WTC11 (cell line): Measurements from ENCODE around the gene SPPL2B. TPM values are rescaled to one million over a fixed set of nuclear protein-coding genes. Genes with fewer than 3 reads are reported as not detected.

Experiments
- ATAC-seq: fragments of 200-7000 bp; cut with Tn5 transposase; 2 replicates; pipeline ENCODE4 v1.10.0; 2021; ENCODE audit warnings: mild to moderate bottlenecking, moderate library complexity
- CTCF ChIA-PET: fragments of 300-600 bp; sonication (Branson Sonifier 250); formaldehyde crosslinking; loops from one replicate; lab custom pipeline; 2021; ENCODE audit warnings: antibody characterized with exemption; lab: Charles Lee
- POLR2A ChIA-PET: fragments of 350-600 bp; sonication (Branson Sonifier 250); formaldehyde crosslinking; loops from one replicate; lab custom pipeline; 2021; ENCODE audit warnings: antibody characterized with exemption; lab: Charles Lee
- DNase-seq: peaks from one replicate; pipeline ENCODE4 v3.0.0; 2021; ENCODE audit warnings: low spot score
- H3K27ac Mint-ChIP-seq: 2 replicates; pipeline ENCODE4 v1.8.0; 2021; ENCODE audit warnings: mixed read lengths
- H3K27me3 Mint-ChIP-seq: 2 replicates; pipeline ENCODE4 v1.8.0; 2021; ENCODE audit warnings: low read depth, mild to moderate bottlenecking, moderate library complexity, mixed read lengths
- H3K36me3 Mint-ChIP-seq: 2 replicates; pipeline ENCODE4 v1.8.0; 2021; ENCODE audit warnings: mixed read lengths
- H3K4me1 Mint-ChIP-seq: 2 replicates; pipeline ENCODE4 v1.8.0; 2022; ENCODE audit warnings: mixed read lengths
- H3K4me3 Mint-ChIP-seq: 2 replicates; pipeline ENCODE4 v1.8.0; 2021; ENCODE audit warnings: mild to moderate bottlenecking, moderate library complexity, mixed read lengths
- H3K9me3 Mint-ChIP-seq: 2 replicates; pipeline ENCODE4 v1.8.0; 2021; ENCODE audit warnings: mixed read lengths
- ARID4B ChIP-seq: sonication (generic); formaldehyde crosslinking; IDR thresholded peaks from 2 replicates; pipeline ENCODE4 v1.8.0; 2023; ENCODE audit warnings: missing genetic modification reagents, mild to moderate bottlenecking, borderline replicate concordance
- ATF2 ChIP-seq: sonication (generic); formaldehyde crosslinking; IDR thresholded peaks from 2 replicates; pipeline ENCODE4 v1.8.1; 2022; ENCODE audit warnings: low read depth, missing genetic modification reagents, borderline replicate concordance
- ATF3 ChIP-seq: sonication (generic); formaldehyde crosslinking; conservative IDR thresholded peaks from 2 replicates; pipeline ENCODE4 v1.8.1; 2022; ENCODE audit warnings: mild to moderate bottlenecking, missing genetic modification reagents
- ATF6 ChIP-seq: sonication (generic); formaldehyde crosslinking; IDR thresholded peaks from 2 replicates; pipeline ENCODE4 v1.8.1; 2023; ENCODE audit warnings: mild to moderate bottlenecking, missing genetic modification reagents
- KAT7 ChIP-seq: sonication (generic); formaldehyde crosslinking; IDR thresholded peaks from 2 replicates; pipeline ENCODE4 v1.8.1; 2023; ENCODE audit warnings: missing genetic modification reagents, mild to moderate bottlenecking, borderline replicate concordance
- MXD4 ChIP-seq: fragments of 250-450 bp; sonication (Bioruptor Pico); IDR thresholded peaks from 2 replicates; pipeline ENCODE4 v1.8.0; 2021; ENCODE audit warnings: mild to moderate bottlenecking, moderate library complexity, borderline replicate concordance
- NFATC4 ChIP-seq: fragments of 250-450 bp; sonication (Bioruptor Pico); IDR thresholded peaks from 2 replicates; pipeline ENCODE4 v1.9.0; 2021; ENCODE audit warnings: mild to moderate bottlenecking
- NFYB ChIP-seq: sonication (generic); formaldehyde crosslinking; conservative IDR thresholded peaks from 2 replicates; pipeline ENCODE4 v1.8.0; 2022; ENCODE audit warnings: low read depth, missing genetic modification reagents
- NR3C1 ChIP-seq: sonication (generic); formaldehyde crosslinking; conservative IDR thresholded peaks from 2 replicates; pipeline ENCODE4 v1.8.1; 2023; ENCODE audit warnings: low read depth, mild to moderate bottlenecking, missing genetic modification reagents
- OVOL2 ChIP-seq: fragments of 250-450 bp; sonication (Bioruptor Pico); IDR thresholded peaks from 2 replicates; pipeline ENCODE4 v1.9.0; 2021; ENCODE audit warnings: mild to moderate bottlenecking, borderline replicate concordance
- RELA ChIP-seq: sonication (generic); formaldehyde crosslinking; IDR thresholded peaks from 2 replicates; pipeline ENCODE4 v1.8.1; 2022; ENCODE audit warnings: missing genetic modification reagents, mild to moderate bottlenecking, borderline replicate concordance
- SMAD4 ChIP-seq: sonication (generic); formaldehyde crosslinking; IDR thresholded peaks from 2 replicates; pipeline ENCODE4 v1.8.0; 2022; ENCODE audit warnings: mild to moderate bottlenecking, missing genetic modification reagents
- SP1 ChIP-seq: sonication (generic); formaldehyde crosslinking; conservative IDR thresholded peaks from 2 replicates; pipeline ENCODE4 v1.8.1; 2022; ENCODE audit warnings: missing genetic modification reagents
- STAT6 ChIP-seq: sonication (generic); formaldehyde crosslinking; conservative IDR thresholded peaks from 2 replicates; pipeline ENCODE4 v1.8.1; 2023; ENCODE audit warnings: mild to moderate bottlenecking, low read depth, missing genetic modification reagents, moderate library complexity
- TP53 ChIP-seq: sonication (generic); formaldehyde crosslinking; IDR thresholded peaks from 2 replicates; pipeline ENCODE4 v1.8.1; 2023; ENCODE audit warnings: mild to moderate bottlenecking, missing genetic modification reagents
- ZSCAN18 ChIP-seq: fragments of 250-450 bp; sonication (Bioruptor Pico); IDR thresholded peaks from 2 replicates; pipeline ENCODE4 v2.1.2; 2022; ENCODE audit warnings: mild to moderate bottlenecking, moderate library complexity
- total RNA-seq: library from RNA; stranded (reverse); gene quantifications from 3 replicates; pipeline ENCODE4 v1.2.3, GENCODE V29; 2021

The SPPL2B gene
- total RNA-seq, 1 experiment from 2014 or later, result 117 TPM

GRCh38 chr19:2300533-2300932 is 28.0 kb upstream of the SPPL2B start:
- ATAC-seq (no peak), DNase-seq (no peak)
- no peaks in the 10 kb centered on the region for H3K9me3 Mint-ChIP-seq
- peaks cover 5% of the 10 kb centered on the region for H3K4me1 Mint-ChIP-seq
- CTCF ChIA-PET, result interaction anchor here (1.1 to 2.1 kb wide), 2 partner anchors 10 to 15 kb away, joined by 3 to 6 read pairs; no protein-coding TSS in a partner anchor
- H3K27me3 Mint-ChIP-seq, result peaks cover 10% of the 10 kb centered on the region
- H3K27ac Mint-ChIP-seq, result no peak overlapping the region
- H3K4me3 Mint-ChIP-seq, result no peak overlapping the region
- no peaks in the 10 kb centered on the region for H3K36me3 Mint-ChIP-seq
- no peak for TF ChIP-seq ATF6 (CRISPR knock-in tag)
- TF ChIP-seq OVOL2, result no peak
- no peak for TF ChIP-seq STAT6 (CRISPR knock-in tag)
- TF ChIP-seq KAT7 (CRISPR knock-in tag), result no peak
- no peak for TF ChIP-seq SMAD4
- no peak for TF ChIP-seq ATF3
- TF ChIP-seq NFYB (CRISPR knock-in tag), result no peak
- no peak for TF ChIP-seq ZSCAN18 (CRISPR knock-in tag)
- no peak for TF ChIP-seq SP1 (CRISPR knock-in tag)
- TF ChIP-seq, all 79 proteins: peak for 0
- POLR2A ChIA-PET, result no interaction called here

- Mint-ChIP-seq H3K36me3 (no peaks in the 10 kb centered on the region), H3K4me3 (peak overlapping the region; percentile 25; the same call in 1 of the 2 replicates)
- TF ChIP-seq STAT6 (CRISPR knock-in tag) (no peak), MXD4 (CRISPR knock-in tag) (no peak), ARID4B (no peak), ATF2 (0 out of 2 replicates have a peak, but pooled peaks have one; percentile 31), NFATC4 (CRISPR knock-in tag) (no peak), TP53 (CRISPR knock-in tag) (0 out of 2 replicates have a peak, but pooled peaks have one; percentile 40), NR3C1 (CRISPR knock-in tag) (no peak), RELA (no peak)
Observed at GRCh38 chr19:2302319-2303210, 25.9 kb upstream of the SPPL2B start.

More at GRCh38 chr19:2302319-2303210, 25.9 kb upstream of the SPPL2B start:
- CTCF ChIA-PET, result interaction anchor here (0.7 to 2.1 kb wide), 10 partner anchors 11 to 151 kb away, joined by 3 to 14 read pairs (median 5); partner anchors contain the start of gene PLEKHJ1
- Mint-ChIP-seq H3K9me3 (no peaks in the 10 kb centered on the region), H3K27ac (no peak overlapping the region), H3K4me1 (peaks cover 5% of the 10 kb centered on the region), H3K27me3 (peaks cover 10% of the 10 kb centered on the region)
- DNase-seq (peak; percentile 72), ATAC-seq (peak; percentile 75)
- POLR2A ChIA-PET, result interaction anchor here (0.6 to 0.9 kb wide), 4 partner anchors 24 to 1725 kb away, joined by 4 to 8 read pairs (median 4); no protein-coding TSS in a partner anchor
